ENCODE measurements around the gene SERTAD1.

DNA sequence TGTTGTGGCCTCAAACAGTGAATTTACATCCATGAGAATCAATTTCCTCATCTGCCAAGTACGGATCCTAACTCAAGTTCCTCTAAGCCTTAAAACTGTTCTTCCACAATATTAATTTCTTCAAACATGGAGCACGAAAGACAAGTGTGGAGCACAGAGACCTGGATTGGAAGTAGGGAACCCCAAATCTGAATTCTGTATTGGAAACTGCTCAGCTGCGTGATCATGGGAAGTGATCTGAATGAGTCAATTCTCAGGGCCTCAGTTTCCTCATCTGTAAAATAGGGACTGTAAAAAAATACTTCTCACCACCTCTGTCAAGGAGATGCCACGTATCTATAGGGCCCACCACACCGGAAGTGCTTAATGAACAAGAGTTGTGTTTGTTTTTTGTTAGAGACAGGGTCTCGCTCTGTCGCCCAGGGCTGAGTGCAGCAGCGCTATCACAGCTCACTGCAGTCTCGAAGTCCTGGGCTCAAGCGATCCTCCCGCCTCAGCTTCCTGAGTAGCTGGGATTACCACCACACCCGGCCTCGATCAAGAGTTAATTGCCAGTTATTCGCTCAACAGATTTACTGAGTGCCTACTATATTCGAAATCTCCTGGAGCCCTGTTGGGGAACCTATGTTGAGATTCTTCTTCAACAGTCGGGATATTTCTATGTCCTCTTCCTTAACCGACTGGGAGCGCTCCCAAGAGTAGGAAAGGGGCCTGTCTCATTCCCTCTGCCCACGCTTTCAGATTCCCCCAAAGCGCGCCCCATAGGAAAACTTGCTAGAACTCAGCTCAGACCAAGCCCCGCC lies 16.7 kb upstream of the SERTAD1 start:
- TF ChIP-seq, protein P1, sequence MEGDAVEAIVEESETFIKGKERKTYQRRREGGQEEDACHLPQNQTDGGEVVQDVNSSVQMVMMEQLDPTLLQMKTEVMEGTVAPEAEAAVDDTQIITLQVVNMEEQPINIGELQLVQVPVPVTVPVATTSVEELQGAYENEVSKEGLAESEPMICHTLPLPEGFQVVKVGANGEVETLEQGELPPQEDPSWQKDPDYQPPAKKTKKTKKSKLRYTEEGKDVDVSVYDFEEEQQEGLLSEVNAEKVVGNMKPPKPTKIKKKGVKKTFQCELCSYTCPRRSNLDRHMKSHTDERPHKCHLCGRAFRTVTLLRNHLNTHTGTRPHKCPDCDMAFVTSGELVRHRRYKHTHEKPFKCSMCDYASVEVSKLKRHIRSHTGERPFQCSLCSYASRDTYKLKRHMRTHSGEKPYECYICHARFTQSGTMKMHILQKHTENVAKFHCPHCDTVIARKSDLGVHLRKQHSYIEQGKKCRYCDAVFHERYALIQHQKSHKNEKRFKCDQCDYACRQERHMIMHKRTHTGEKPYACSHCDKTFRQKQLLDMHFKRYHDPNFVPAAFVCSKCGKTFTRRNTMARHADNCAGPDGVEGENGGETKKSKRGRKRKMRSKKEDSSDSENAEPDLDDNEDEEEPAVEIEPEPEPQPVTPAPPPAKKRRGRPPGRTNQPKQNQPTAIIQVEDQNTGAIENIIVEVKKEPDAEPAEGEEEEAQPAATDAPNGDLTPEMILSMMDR (IDR thresholded peaks at IDR 0.05), result no peak
- TF ChIP-seq POLR2AphosphoS5 (IDR thresholded peaks at IDR 0.05; ENCODE audit: insufficient read depth in 1 of 2, low read depth in 1 of 2) (no peak), POLR2A (IDR thresholded peaks at IDR 0.05) (no peak)

Data from vagina (tissue), 2 donors.